Mucosa of descending colon (tissue), 3 donors: ENCODE data around the gene JDP2. TPM values are rescaled to one million over a fixed set of nuclear protein-coding genes. Genes with fewer than 3 reads are reported as not detected.

Experiments
- ATAC-seq: fragments of 200-7000 bp; cut with Tn5 transposase; one replicate; pipeline ENCODE4 v1.9.1; 2020; ENCODE audit warnings: mild to moderate bottlenecking, moderate library complexity
- DNase-seq, 3 donors: peaks; one replicate each; pipeline ENCODE4 v3.0.0-alpha.2; 2020
- H3K36me3 ChIP-seq: fragments of 200-600 bp; one replicate; pipeline ENCODE4 v1.8.0; 2021; ENCODE audit warnings: low read depth, mild to moderate bottlenecking
- H3K4me1 ChIP-seq: fragments of 200-600 bp; one replicate; pipeline ENCODE4 v1.8.0; 2021; ENCODE audit warnings: low read depth, mild to moderate bottlenecking
- H3K4me3 ChIP-seq: fragments of 200-600 bp; one replicate; pipeline ENCODE4 v1.8.0; 2021; ENCODE audit warnings: mild to moderate bottlenecking
- H3K9me3 ChIP-seq: fragments of 200-600 bp; one replicate; pipeline ENCODE4 v1.8.0; 2021; ENCODE audit warnings: mild to moderate bottlenecking
- intact Hi-C, 2 donors: fragments of 100-400 bp; cut with DNase I in 1 of 2; cut with micrococcal nuclease in 1 of 2; formaldehyde crosslinking; loops; one replicate each; pipeline versions ENCODE4 v1.11.0 to v1.11.1; 2022; cut with DNase I, micrococcal nuclease
- total RNA-seq, 3 donors: library from RNA; stranded (reverse); fragmentation: NEBNext Ultra II Directional in 2 of 3; extraction: Animal tissue kit (Norgen Biotek cat#: 25700) in 2 of 3; gene quantifications; one replicate each; pipeline versions ENCODE4 v1.2.1 to v1.2.4, GENCODE V29; 2021 to 2023
- TF ChIP-seq, protein P1 (sequence below): fragments of 200-600 bp; IDR thresholded peaks from one replicate; pipeline ENCODE4 v1.8.0; 2022; ENCODE audit warnings: antibody characterized with exemption, mild to moderate bottlenecking
- donor health status: DM: no; HTN: no; CAD: no; lungs with moderate emphysema.
- donor health status: DM: no; HTN: no; CAD: no.
- donor health status: DM: no; HTN: yes; CAD: no.

JDP2 gene
- total RNA-seq, 3 donors from 2014 or later, result 17.7 to 48.0 (median 29.0) TPM

DNA sequence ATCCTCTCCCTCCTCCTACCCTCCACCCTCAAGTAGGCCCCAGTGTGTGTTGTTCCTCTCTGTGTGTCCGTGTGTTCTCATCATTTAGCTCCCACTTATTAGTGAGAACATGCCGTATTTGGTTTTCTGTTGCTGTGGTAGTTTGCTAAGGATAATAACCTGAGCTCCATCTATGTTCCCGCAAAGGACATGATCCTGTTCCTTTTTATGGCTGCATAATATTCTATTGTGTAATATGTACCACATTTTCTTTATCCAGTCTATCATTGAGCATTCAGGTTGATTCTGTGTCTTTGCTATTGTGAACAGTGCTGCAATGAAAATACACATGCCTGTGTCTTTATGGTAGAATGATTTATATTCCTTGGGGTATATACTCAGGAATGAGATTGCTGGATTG, 30.5 kb downstream of the JDP2 start:
- Histone ChIP-seq H3K9me3 (no peaks in the 10 kb centered on the region), H3K4me3 (no peak overlapping the region), H3K4me1 (peaks cover 26% of the 10 kb centered on the region), H3K36me3 (no peaks in the 10 kb centered on the region)
- TF ChIP-seq, protein P1, sequence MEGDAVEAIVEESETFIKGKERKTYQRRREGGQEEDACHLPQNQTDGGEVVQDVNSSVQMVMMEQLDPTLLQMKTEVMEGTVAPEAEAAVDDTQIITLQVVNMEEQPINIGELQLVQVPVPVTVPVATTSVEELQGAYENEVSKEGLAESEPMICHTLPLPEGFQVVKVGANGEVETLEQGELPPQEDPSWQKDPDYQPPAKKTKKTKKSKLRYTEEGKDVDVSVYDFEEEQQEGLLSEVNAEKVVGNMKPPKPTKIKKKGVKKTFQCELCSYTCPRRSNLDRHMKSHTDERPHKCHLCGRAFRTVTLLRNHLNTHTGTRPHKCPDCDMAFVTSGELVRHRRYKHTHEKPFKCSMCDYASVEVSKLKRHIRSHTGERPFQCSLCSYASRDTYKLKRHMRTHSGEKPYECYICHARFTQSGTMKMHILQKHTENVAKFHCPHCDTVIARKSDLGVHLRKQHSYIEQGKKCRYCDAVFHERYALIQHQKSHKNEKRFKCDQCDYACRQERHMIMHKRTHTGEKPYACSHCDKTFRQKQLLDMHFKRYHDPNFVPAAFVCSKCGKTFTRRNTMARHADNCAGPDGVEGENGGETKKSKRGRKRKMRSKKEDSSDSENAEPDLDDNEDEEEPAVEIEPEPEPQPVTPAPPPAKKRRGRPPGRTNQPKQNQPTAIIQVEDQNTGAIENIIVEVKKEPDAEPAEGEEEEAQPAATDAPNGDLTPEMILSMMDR, result no peak
- DNase-seq, result no peak
- no peak for ATAC-seq
- intact Hi-C loops, result no loop called here

DNA sequence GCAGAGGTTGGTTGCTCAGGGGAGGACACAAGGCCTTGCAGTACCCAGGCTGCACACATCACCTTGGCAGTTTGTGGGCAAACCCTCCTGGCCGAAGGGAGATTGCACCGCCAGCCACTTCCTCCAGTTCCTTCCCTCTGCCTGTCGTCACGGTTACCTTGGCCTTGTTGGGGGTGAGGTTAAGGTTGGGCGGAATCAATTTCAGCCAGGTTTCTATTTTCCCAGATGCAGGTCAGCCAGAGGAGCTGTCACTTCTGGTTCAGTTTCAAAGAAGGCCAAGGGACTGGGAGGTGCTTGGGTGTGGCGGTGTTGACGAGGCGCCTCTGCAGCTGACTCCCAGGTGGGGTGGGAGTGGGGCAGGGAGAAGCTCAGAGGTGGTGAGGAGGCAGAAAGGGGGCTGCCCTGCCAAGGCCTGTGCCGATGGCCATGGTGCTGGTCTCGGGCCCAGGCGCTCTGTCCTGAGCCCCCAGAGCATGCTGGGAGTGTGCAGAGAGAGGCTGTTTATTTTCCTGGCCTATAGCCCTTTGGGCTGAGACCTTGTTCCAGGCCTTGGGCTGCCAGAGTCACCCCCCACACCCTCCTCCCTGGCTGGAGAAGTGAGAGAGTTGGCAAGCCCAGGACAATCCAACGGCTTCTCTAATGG, 31.4 kb downstream of the JDP2 start:
- Histone ChIP-seq H3K4me3 (no peak overlapping the region), H3K9me3 (no peaks in the 10 kb centered on the region), H3K4me1 (peaks cover 20% of the 10 kb centered on the region), H3K36me3 (no peaks in the 10 kb centered on the region)
- intact Hi-C loops, result no loop called here
- ATAC-seq (peak; percentile 90), DNase-seq (peak; percentile 77 to 82 (median 79))
- TF ChIP-seq, protein P1, result no peak

DNA sequence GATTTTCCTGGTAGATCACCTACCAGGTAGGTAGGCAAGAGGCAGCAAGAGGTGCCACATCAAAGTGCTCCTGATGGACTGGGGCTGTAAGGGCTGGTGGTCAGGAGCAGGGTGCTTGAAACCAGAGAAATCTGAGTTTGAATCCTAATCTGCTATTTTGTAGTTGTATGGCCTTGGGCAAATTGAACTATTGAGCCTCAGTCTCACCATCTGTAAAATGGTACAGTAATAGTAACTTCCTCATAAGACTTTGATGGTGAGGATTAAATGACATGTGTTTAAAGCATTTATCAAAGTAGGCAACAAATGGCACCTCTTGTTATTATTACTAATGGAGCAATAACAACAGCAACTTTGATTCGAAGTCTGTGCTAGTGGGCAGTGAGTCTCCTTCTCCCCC, 32.0 kb downstream of the JDP2 start:
- H3K4me1 ChIP-seq, result peaks cover 14% of the 10 kb centered on the region
- H3K36me3 ChIP-seq, result no peaks in the 10 kb centered on the region
- H3K9me3 ChIP-seq, result no peaks in the 10 kb centered on the region
- ATAC-seq, result no peak
- TF ChIP-seq, protein P1, result no peak
- no peak for DNase-seq
- no peak overlapping the region for H3K4me3 ChIP-seq
- intact Hi-C loops, result no loop called here

- Histone ChIP-seq H3K36me3 (no peaks in the 10 kb centered on the region), H3K9me3 (no peaks in the 10 kb centered on the region), H3K4me3 (no peak overlapping the region), H3K4me1 (peaks cover 11% of the 10 kb centered on the region)
- no peak for DNase-seq
- TF ChIP-seq, protein P1, result no peak
- intact Hi-C loops, result no loop called here
- ATAC-seq, result no peak
Observed at GRCh38 chr14:75460394-75460793, 32.6 kb downstream of the JDP2 start.

DNA sequence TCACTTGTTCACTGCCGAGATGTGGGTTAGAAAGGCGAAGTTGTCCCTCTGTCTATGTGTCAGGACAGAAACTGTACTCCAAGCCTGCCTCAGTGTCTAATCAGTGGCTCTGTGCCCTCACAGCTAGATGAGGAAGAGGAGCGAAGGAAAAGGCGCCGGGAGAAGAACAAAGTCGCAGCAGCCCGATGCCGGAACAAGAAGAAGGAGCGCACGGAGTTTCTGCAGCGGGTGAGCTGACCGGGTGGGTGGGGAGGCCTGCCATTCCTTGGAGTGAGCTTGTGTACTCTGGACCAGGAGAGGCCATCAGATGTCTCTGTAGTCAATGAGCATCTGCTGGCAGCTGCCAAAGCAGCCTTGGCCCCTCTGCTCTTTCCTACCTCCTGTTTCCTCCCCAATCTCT, 33.5 kb downstream of the JDP2 start:
- H3K4me3 ChIP-seq, result no peak overlapping the region
- TF ChIP-seq, protein P1, result no peak
- intact Hi-C loops, result no loop called here
- H3K9me3 ChIP-seq, result no peaks in the 10 kb centered on the region
- no peak for ATAC-seq
- no peak for DNase-seq
- H3K4me1 ChIP-seq, result peaks cover 8% of the 10 kb centered on the region
- H3K36me3 ChIP-seq, result no peaks in the 10 kb centered on the region
